GOT3 (cell line): ENCODE results near the gene TGM5.
"Not testable (repeated sequence)": the region's sequence is repeated elsewhere in the genome, so short reads cannot be mapped to it uniquely, and the experiment has no call there.

Experiments
- DNase-seq: peaks from one replicate; lab custom pipeline; 2025; ENCODE audit warnings: mixed read lengths; lab: John Stamatoyannopoulos, UW

The TGM5 gene

DNA sequence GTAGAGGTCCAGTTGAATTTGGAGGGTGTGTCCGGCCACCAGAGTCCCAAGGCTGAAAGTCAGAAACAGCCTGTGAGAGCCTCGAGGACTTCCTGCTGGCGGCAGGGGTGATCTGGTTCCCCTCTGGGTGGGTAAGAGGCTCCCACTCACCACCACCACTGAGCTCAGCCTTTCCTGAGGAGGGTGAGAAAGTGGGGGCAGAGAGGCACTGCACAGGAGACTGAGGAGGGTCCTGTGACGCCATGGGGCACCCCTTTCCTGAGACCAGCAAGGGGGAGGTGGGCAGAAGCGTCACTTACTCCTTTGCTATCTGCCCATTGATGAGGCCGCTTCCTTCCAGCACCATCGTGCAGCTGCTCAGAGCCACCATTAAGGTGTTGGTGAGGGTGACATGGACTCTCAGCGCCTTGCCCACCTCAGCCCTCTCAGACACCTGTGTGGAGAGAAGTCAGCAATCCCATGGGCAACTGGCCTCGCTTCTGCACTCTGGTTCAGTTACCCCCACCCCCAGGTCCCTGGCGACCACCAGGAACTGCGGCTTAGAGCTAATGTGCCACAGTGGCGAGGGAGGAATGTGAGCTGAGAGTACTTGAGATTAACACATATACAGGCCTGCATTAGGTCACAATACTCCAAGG is 10.0 kb upstream of the TGM5 start:
- no peak for DNase-seq

DNA sequence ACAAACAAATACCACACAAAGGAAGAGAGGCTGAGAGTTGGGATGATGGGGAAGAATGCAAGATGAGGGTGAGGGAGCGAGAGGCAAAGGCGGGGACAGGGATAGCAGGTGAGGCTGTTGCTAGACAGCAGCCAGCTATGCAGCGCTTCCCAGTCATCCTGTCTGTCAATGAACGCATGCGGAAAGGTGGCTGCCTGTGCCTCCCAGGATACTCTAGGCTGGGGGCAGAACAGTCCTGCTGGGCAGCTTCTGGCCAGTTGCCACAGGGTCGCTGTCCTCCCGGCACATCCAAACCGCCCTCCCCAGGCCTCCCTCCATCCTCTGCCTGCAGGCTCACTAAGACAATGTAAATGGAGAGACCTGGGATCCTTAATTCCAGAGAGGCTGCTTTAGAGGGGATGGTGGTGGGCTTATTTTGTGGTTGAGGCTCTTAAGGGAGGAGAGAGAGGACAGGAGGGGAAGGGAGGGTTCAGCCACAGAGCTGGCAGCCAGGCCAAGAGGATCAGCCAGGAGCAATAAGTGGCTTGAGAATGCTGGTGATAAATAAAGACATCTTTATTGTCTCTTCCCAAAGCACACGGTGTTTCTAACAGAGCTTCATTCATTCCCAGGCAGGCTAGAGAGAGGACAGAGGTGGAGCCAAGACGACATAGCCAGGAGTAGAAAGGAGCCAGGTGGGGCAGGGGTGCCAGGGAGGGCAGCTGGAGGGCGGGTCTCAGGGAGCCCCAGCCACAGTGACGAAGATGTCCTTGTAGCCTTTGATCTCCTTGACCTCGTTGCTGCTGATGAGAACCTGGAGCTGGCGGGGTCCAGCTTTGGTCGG is 9.2 kb upstream of the TGM5 start:
- DNase-seq, result no peak

DNA sequence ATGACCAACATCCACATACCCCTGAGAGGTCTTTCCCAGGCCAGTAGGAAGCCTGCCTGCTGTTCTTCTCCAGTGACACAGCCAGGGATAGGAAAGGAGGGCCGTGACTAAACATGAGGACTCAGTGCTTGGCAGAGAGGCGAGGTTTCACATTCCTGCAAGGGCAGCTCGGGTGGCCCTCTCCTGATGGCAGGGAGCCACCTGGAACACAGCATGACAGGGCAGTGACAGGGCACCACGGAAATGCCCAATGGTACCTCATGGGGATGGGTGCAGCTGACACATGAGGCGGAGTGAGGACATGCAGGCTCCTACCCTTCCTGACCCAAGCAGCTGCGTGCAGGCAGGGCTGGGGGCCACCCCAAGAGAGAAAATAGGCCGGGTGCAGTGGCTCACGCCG is 7.4 kb upstream of the TGM5 start:
- DNase-seq, result no peak

DNA sequence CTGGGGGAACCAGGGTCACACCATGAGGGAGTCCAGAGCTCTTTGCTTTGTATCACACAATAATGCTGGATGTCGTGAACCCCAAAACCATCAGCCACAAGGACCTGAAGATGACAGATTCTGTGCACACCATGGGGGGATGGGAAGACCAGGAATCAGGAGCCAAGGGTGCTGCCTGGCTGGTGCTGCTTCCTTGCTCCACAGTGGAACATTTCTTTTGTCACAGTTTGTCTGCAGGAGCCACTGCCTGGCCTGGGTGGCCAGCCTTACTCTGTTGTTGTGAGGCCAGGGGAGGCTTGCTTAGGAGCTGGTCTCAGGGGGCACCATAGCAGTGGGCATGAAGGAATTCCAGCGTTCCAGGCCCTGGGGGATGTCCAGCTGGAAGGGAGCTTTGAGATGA is 6.5 kb upstream of the TGM5 start:
- DNase-seq, result no peak

DNA sequence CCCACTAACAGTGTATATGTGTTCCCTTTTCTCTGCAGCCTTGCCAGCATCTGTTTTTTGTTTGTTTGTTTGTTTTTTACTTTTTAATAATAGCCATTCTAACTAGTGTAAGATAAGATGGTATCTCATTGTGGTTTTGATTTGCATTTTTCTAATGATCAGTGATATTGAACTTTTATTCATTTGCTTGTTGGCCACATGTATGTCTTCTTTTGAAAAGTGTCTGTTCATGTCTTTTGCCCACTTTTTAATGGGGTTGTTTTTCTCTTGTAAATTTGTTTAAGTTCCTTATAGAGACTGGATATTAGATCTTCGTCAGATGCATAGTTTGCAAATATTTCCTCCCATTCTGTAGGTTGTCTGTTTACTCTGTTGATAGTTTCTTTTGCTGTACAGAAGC is 5.2 kb upstream of the TGM5 start:
- not testable (repeated sequence) for DNase-seq

DNA sequence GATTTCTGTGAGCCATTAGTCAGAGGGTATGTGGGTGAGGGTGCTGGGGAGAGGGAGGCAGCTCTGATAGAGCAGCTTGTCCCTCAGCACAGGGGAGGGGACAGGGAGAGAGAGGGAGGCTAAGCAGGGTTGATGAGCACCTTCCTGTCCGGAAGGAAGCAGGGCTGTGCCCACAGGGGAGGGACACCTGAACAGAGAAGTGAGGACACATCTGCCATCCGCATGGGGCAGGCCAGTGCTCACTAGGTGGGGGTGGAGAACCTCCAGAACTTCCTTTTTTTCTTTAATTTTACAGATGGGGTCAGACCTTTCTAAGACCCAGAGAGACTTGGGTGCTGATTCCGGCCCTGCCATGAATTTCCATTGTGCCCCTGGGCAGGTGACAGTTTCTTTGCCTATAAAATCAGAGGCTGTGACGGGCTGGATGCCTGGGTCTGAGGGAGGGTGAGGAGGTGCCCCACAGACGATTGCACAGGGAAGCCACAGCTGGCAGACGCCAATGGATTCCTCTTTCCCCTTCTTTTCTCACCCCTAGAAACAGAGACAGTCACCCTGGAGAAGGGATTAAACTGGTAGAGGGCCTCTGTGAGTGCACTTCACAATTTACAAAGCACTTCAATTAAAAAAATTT is 4.1 kb upstream of the TGM5 start:
- DNase-seq, result no peak

DNA sequence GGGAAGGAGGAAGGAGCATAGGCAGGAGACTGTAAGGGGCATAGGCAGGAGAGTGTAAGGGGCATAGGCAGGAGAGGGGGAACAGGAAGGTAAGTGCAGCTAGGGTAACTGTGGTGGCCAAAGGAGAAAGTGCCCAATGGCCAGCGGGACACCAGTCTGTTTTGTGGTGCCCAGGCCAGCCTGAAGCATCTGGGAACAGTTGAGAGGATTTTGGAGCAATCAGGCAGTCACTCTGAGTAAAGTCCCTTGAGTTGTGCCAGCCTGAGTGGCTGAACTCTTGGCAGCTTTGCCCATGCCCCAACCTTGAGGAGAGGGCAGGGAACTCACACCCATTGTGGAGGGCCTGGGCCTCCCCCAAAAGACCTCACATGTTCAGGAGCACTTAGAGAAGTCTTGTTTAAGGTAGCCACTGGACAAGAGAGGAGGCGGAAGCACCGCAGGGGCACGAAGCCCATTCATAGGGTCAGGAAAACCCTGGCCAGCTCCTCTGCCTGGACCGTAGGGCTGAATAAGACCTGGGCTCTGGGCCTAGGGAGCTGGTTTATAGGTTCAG is 3.5 kb upstream of the TGM5 start:
- no peak for DNase-seq

DNA sequence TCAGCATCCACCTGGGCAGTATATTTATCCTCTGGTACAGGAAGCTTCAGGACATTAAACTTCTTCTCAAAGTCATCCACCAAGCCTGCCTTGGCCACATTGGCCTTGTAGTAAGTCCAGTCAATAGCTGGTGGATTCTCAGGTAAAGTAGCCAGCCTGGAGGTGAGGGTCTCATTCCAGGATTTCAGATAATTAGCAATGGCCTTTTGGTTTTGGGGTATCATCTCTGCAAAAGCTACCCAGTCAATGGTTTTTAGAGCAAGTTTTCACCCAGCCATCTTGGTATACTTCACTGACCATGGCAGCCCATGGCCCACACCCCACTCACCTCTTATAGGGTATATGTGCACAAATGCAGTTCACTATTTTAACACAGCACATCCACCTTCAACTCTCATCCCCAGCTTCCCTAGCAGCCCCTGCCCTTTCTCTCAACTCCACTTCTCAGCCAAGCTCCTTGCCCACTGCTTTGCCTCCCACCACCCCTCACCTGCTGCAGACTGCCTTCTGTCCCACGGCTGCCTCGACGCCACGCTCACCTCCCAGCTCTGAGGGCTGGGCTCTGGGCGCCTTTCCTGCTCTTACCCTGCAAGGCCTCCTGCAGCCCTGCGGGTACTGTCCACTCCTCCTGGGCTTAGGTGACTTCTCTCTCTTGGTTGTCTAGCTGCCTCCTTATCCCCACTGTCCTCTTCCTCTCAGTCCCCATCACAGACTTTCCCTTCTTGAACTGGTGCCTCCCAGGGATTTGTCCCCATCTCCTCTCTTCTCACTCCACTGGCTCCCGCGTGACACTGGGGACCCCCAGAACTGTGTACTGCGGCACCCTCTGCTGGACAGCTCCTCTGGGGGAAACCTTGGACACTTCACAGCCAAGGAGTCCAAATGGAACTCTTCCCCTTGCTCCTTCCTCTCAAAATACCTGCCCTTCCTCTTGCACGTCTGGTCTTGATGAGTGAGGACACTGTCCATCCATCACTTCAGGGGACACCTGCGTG is 1.7 kb upstream of the TGM5 start:
- DNase-seq, result no peak

DNA sequence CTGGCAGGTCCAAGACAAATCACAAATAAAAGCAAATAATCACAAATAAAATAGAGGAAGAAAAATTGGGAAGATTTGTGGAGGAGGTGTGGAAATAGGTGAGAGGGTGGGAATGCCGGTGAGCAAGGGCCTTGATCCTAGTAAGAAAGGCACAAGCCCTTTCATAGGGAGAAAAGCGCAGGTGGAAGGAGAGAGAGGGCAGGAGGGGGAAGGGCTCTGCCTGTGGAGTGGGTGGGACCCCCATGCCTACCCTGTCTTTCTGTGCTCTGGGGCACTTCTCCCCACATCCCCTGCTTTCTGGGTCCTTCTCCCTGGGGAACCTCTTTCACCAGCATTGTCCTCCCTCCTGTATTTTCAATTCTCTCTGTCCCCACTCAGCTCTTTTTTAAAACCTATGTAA is 711 bp upstream of the TGM5 start:
- no peak for DNase-seq

DNA sequence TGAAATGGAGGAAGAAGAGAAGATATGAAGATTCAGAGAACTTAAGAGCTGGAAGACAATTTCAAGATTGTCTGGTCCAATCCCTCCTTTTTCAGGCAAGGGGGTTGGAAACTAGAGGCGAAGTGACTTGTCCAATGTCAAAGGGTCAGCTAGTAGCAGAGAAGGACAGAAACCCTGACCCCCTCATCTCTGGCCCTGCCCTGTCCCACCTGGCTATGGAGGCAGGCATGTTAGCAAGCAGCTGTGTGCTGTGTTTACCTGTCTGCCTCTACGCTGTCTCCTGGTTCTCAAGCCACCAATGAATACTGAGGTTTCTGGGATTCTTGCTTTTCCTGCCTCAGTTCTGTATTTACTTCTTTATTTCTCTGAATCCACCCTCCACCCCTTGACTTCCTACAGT is 342 bp downstream of the TGM5 start:
- no peak for DNase-seq

DNA sequence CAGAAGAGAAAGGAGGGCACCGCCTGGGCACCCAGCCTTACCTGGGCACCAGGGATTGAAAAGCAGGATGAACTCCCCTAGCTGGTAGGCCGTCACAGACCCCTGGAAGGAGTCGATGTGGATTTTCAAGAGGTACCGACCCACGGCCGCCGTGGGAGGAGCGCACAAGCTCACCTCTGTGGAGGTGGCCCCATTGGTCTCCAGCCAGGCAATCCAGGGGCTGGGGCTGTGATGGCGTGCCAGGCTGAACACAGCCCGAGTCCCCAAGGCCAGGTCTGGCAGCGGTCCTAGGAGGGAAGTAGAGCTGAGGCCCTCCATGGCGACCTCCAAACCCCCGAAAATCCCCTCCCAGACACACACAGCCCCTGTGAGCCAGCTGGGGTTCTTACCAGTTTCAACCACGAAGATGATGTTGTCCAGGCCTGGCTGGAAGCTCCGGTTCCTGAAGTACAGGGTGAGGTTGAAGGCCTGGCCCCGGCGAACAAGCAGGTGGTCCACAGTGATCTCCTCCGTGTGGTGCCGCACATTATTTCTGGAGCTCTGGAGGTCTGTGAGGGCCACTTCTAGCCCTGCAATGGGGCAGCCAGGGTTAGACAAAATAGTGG is 6.6 kb downstream of the TGM5 start:
- DNase-seq, result no peak

DNA sequence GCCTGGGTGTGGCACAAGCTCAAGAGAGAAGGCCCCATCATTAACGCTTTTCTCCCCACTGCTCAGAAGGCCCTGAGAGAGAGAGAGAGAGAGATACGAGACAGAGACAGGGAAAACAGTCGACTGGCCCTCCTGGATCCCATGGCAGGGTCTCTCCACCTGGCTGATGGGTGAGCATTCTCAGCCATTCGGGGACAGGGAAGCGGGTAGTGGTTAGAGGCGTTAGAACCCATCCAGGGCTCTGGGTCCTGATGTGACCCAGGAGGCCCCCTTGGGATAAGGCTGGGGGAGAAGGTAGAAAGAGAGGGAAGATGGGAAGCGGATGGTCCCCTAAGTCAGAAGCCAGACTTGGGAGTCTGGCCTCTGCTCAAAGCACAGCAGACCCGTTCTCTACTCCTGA is 7.9 kb downstream of the TGM5 start:
- DNase-seq, result no peak

DNA sequence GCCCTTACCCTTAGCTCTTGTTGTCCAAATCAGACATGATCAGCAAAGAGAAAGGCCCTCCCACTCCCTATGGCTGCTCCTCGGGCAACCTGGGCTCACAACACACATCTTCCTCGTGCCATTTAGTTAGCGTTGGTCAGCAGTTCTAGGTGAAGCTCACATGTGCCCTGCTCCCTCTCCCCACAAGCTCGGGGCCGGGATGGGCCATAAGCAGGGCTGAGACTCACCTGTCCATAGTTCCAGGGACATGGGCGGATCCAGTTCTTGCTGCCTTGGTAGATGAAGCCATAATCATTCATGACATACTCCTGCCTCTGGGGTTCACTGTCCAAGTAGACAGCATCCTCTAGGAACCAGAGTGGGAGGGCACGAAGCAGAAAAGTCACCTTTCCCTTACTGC is 10.4 kb downstream of the TGM5 start:
- no peak for DNase-seq

DNA sequence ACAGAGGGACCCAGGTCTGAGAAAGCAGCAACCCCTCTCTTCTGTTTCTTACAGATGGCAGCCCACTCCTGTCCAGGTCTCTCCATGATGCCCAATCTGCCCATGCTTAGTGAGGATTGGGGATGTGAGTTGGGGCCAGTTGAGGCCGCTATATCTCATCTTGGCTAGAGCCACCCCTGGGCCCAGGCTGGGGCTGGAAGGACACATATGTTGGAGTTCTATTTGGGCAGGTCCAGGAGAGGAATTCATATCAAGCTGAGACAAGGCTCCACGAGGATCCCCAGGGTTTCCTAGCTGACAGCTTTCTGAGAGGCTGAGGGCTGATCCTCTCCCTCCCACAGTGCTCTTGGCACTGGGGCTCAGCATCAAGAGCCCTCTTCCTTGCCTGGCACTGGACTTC is 11.4 kb downstream of the TGM5 start:
- DNase-seq, result no peak

DNA sequence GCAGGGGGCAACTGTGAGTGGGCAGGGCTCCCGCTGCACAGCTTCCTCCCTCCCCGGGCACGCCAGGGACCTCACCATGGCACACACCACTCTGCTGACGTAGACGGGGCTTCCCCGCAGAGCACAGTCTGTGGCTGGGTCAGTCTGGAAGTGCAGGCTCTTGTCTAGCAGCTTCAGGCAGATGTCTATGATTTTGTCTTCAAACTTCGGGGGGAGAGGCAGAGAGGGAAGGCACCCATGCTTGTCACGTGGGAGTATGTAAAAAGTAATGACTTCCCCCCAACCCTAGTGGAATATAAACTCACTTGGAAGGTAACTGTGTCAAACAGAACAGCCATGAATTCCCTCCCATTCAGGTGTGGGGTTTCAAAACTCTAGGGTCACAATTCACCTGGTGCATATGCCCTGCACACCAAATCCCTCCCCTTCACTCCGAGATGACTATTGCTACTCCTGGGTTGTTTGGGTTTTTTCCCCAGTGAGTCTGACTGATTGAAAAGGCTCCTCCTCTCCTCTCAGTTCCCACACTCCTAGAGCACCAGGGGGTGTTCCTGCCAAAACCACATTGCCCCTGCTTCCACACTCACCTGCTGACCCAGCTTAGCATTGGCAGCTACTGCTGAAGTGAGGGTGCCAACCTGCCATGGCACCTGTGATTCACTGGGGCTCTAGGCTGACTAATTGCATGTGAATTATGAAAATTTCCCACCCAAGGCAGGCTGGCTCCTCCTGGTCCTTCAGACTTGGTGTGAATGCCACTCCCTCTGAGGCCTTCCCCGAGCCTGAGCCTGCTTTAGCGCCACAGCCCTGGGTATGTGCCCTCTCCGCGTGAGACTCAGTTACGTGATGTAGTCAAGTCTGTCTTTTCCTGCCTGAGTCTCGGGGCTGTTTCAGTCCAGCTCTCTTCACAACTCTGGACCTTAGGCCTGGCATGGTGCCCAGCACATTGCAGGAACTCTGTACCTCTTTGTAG is 13.0 kb downstream of the TGM5 start:
- no peak for DNase-seq

DNA sequence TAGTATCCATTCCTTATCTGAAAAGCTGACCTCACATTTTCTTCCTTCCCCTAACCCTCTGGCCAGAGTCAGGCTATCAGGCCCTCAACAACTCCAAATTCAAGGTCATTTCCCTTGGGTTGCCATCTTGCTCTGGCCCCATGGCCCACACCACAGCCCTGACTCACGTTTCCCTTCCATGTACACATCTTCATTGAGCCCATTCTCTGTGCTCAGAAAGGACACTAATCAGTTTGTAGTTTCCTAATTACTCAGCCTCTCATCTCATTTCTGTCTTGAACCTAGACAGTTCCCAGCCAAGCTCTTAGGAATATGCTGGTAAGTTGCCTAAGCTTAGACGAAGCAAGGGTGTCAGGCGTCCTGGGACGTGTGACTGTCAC is 14.9 kb downstream of the TGM5 start:
- no peak for DNase-seq

DNA sequence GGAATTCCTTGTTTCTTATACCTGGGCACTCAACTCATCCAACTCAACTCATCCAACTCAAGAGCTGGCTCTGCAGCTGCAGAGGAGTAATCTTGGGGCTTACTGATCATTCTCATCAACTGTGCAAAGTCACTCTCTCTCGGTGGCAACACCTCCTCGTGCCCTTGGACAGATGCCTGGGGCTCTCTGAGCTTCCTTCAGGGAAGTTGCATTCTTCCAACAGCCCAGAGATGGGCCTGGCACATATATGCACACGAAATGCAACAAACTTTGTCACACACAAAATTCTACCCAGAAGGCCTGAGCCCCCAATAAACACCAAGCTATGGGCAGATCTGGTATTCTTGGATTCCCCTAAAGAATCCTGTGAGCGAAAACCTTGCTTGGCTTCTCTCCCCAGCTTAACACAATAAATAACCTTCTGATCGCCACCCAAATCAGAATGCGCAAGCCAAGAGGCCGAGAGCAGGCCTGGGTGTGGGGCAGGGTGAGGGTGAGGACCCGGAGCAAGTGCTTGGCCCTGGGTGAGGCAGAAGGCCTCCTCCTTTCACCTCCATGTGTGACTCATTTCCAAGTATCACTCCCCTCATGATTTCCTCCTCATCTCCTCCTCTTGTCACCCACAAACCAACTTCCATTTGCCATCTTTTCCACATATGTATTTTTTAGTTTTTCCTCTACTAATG is 15.4 kb downstream of the TGM5 start:
- no peak for DNase-seq

DNA sequence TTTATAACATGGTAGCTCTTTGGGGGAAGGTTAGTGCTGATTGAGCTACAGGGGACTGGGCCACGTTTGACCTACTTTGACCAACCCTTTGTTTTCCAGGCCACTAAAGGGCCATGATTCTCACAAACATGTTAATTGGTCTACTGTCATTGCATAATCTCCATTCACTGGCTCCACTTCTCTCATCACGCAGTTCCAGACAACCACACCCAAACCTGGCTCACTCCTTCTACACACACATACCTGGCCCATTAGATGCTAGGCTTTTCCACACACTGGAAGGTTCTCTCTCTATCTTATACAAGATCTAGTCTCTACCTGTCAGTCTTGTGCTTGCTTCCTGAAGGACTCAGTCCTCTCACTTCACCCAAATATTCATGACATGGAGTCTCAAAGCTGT is 15.9 kb downstream of the TGM5 start:
- no peak for DNase-seq

DNA sequence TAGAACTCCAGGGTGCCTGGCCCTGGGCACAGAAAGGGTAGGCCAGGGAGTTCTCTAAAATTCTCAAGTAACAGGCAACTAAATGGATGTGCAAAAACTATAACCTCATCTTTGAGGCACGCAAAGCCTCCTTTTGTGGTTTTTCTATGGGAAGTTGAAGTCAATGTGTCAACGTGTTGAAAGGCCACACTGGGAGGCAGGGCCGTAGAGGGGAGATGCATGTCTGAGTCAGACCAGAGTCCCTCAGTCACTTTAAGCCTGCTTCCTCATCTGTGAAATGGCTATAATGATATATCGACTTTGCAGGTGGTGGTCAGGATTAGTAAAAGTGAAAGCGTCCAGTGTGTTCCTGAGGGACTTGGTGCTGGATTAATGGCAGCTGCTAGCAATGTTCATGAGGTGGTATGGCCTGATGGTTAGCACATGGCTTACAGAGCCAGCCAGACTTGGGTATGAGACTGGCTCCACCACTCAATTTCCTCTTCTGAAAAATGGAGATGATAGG is 17.0 kb downstream of the TGM5 start:
- DNase-seq, result no peak
